ENCODE data around the gene CCDC177.
A peak's percentile ranks its signal among the peaks of the same experiment; 100 is the strongest.

CCDC177 gene

DNA sequence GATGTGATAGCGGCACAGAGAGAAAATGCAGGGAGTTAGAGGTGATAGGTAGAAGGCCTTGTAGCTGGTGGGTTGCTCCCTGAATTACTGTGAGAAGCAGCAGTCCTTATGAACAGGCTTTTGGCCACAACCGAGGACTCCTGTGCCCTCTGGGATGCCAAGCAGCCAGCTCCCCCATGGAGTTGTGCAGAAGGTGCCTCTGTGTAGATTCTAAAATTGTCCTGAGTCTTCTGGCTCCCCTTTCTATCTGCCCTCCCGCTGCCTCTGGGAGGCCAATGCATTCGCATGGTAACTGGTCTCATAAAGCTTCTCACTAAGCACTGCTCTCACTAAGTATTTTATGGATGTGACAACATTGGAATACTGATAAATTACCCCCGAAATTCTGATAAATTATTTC is 20.7 kb upstream of the CCDC177 start:
- DNase-seq, result no peak

GRCh38 chr14:69594846-69595245 is 20.2 kb upstream of the CCDC177 start:
- DNase-seq, result no peak

- no peak for DNase-seq
Observed at GRCh38 chr14:69593018-69593677, 18.5 kb upstream of the CCDC177 start.

- DNase-seq, result no peak
Observed at GRCh38 chr14:69591317-69591716, 16.6 kb upstream of the CCDC177 start.

GRCh38 chr14:69587389-69587788 is 12.7 kb upstream of the CCDC177 start:
- no peak for DNase-seq

- no peak for DNase-seq
Observed at GRCh38 chr14:69586404-69586803, 11.7 kb upstream of the CCDC177 start.

GRCh38 chr14:69584389-69584788 is 9.7 kb upstream of the CCDC177 start:
- no peak for DNase-seq

DNA sequence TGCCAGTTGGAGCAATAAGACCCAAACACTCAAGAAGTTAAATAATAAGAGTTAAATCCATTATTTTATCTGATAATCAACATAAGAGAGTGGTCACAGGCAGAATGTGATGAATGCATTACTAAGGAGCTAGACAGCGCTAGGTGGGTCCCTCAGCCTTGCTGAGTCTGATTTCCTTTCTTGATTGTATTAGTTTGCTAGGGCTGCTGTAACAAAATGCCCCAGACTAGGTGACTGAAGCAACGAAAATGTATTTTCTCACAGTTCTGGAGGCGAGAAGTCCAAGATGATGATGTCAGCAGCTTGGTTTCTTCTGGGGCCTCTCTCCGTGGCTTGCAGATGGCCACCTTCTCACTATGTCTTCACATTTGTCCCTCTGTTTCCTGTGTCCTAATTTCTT is 8.2 kb upstream of the CCDC177 start:
- DNase-seq, result no peak

DNA sequence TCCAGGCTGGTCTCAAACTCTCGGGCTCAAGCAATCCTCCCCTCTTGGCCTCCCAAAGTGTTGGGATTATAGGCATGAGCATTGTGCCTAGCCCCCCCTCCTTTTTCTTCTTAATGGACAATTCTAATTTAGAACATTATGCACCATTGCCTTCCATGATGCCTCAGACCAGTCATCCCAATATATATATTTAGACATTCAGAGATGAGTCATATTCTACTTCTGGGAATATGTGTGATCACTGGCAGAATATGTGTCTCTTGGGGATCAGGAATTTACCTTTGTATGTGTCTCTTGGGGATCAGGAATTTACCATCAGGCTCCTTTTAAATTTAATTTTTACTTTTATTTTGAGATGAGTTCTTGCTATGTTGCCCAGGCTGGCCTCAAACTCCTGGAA is 7.5 kb upstream of the CCDC177 start:
- peak; percentile 18 for DNase-seq

DNA sequence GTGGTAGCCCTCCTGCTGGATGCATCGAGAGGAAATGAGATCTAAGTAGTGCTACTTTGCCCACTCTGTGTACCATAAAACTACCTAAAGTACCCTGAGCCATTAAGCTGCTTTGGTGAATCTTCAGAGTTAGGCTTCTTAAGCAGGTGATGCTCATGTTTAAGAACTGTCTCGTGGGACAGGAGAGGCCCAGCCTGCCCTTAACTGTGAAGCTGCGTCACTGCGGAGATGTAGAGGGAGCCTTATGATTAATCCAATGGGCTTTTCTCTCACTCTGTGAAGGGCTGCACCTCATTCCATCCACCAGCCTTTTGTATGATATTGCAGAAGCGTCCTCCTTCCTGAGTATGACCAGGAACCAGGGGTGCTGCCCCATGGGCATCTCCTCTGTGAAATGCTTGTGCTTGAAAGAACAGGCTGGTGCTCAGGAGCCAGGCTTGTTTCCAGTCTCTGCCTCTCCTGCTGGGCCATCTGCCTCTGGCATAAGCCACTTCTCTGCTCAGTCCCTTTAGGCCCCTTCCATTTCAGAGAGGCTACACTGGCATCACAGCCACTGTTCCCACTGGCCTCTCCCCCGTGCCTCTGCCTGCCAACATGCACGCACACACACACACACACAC is 6.8 kb upstream of the CCDC177 start:
- no peak for DNase-seq

DNA sequence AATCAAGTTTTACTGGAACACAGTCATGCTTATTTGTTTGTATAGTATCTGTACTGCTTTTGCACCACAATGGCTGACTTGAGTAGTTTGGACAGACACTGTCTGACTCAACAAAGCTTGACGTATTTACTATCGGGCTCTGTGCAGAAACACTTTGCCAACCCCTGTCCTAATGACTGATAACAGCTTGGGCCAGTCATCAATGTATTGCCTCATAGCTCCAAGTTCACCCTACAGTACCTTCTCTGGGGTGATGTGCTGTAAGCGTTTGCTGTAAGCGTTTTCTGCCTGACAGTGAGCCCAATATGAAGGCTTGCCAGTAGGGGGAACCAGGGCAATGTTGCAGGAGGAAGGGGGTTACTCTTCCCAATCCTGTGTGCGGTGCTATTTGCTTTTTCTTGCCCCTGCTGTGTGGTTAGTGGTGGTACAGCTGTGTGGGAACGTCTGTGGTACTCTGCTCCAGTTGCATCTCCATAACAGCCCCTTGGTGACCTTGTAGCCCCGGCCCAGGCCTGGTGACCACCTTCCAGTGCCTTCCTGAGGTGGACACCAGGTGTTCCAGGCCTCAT is 5.4 kb upstream of the CCDC177 start:
- peak; percentile 55 for DNase-seq

GRCh38 chr14:69579476-69579875 is 4.8 kb upstream of the CCDC177 start:
- no peak for DNase-seq

DNA sequence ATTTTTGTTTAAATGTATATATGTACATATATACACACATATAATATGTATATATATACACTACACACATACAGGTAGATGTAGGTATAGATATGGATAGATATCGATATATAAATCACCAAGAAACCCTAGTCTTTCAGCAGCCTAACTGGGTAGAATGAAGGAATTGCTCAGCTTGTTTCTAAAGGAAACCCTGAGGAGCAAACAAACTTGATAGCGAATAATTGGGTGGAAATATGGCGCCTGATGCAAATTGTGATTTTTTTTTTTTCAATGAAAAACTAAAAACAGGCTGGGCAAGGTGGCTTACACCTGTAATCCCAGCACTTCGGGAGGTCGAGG is 254 bp upstream of the CCDC177 start:
- no peak for DNase-seq

DNA sequence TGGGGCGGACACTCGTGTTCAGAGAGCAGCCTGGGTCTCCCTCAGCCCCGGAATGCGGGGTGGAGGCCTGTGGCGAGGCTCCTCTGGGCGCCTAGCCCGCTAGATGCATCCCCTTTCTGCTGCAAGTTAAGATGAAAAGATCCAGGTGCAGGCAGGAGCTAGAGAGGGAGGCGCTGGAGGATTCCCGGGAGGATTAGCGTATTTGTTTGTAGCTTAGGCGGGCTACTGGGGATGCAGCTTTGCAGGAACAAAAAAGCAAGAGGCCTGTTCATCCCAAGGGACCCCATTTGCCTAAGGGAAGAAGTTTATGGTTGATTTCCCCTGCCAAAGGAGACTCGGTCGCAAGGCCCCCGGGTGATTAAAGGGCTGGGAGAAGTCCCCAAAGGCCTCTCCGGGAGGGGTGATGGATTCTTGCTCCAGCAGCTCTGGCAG is 824 bp downstream of the CCDC177 start:
- DNase-seq, result no peak

DNA sequence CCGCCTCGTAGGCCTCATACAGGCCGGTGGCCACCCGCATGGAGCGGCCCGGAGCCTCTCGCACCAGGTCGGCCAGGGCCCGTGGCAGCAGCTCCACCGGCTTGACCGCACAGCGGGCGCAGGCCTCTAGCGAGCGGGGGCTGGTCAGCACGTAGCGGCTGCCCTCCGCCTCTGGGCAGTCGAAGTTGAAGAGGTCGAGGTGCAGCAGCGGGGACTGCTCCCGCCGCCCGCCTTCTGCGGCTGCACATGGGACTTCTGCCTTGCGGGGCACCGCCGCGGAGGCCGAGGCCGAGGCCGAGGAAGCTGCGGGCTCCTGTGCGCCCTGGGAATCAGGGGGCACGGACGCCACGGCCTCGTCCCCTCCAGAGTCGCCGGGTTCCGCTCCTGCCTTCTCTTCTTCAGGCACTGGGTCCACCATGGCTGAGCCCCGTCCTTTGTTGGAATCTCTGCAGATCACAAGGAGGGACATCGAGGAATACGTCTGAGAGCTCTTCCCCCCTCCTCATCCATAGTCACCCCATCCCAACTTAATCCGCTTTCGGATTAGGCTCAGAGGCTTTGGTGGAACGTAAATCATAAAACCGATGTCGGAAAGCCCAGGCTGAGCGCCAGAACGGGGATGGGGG is 1.4 kb downstream of the CCDC177 start:
- no peak for DNase-seq

- no peak for DNase-seq
Observed at GRCh38 chr14:69572841-69573135, 1.9 kb downstream of the CCDC177 start.

- DNase-seq, result peak; percentile 10
Observed at GRCh38 chr14:69572030-69572840, 2.4 kb downstream of the CCDC177 start.

DNA sequence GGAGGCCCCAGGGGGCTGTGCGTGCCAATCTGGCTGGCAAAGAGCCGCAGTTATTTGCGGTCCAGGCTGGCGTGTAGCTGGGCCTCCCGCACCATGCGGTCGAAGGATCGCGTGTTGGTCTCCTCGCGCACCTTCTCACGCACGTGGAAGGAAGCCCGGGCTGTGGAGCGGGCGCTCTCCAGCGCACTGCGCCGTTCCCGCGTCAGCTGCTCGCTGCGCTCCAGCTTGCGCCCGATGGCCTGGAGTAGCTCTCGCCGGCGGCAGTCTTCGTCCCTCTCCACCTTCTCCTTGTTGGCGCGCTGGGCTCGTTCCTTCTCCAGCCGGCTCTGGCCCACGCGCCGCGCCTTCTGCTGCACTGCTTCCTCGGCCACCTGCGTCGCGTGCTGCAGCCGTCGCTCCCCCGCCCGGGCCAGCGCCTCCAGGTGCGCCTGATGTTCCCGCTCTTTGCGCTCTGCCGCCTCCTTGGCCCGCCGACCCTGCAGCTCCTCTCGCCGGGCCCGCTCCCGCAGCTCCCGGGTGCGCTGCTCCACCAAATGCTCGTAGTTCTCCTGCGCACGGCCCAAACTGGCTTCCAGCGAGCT is 3.1 kb downstream of the CCDC177 start:
- no peak for DNase-seq

DNA sequence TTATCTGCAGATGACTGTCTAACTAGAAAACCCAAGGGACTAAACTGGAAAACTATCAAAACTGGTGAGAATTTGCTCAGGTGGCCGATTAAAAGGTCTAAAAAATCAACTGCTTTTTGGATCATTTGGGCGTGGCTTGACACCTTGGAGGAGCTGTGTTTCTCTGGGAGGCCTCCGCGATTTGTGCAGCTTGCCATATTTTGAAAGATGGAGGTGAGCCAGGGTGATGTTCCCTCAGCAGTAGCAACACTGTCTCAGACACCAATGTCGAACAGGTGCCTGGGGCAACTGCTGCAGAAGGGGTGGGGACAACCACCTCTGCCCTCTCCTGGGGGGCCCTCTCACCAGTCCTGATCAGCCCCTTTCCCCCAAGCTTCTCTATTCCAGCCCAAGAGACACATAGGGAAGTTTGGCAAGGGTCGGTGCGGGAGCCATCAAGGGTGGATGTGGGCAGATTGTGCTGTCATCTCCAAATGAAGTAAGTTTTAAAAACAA is 3.8 kb downstream of the CCDC177 start:
- DNase-seq, result no peak

DNA sequence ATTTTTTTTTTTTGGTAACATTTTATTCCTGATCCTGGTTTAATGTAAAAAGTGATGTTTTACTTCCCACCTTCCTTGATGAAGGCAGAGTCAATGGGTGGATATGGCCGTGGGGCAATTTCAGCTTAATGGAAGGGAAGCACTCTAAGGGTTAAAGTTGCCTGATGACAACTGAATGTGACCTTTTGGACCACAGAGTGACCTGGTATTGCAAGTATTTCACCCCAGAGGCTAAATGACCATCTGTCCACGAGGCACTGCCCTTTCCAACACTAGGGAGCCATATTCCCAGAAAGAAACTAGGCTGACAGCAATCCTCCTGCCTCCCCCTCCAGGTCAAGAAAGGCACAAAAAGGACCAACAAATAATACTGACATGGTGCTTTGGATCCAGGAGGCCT is 4.8 kb downstream of the CCDC177 start:
- no peak for DNase-seq

GRCh38 chr14:69567563-69567962 is 7.1 kb downstream of the CCDC177 start:
- no peak for DNase-seq

- DNase-seq, result no peak
Observed at GRCh38 chr14:69561893-69562292, 12.8 kb downstream of the CCDC177 start.

- no peak for DNase-seq
Observed at GRCh38 chr14:69560826-69561225, 13.8 kb downstream of the CCDC177 start.

Measured in NCI-H226 (cell line).